Spleen (tissue), 7 donors: ENCODE data around the gene ZC2HC1C.

ENCODE experiments used
- POLR2A ChIP-seq, 3 donors: fragments of 450-650 bp; IDR thresholded peaks; one replicate each; pipeline ENCODE4 v1.5.1; 2017; ENCODE audit warnings: antibody characterized with exemption in 3 of 3, mild to moderate bottlenecking in 1 of 3
- TF ChIP-seq, protein P1 (sequence below), 11 experiments: fragments of 200-600 bp in 7 of 11; fragments of 450-650 bp in 4 of 11; sonication (generic) in 4 of 11; IDR thresholded peaks in 8 of 11; conservative IDR thresholded peaks in 3 of 11; 1 replicate in 7 of 11; 2 replicates in 4 of 11; pipeline versions ENCODE4 v1.4.0 to v1.8.0; 2016 to 2021; ENCODE audit warnings: antibody characterized with exemption in 11 of 11, inconsistent platforms in 4 of 11, mild to moderate bottlenecking in 1 of 11
- donor health status: DM: no; HTN: no; CAD: no; lungs with moderate emphysema.
- donor health status: DM: no; HTN: no; CAD: no.
- donor health status: DM: no; HTN: no; CAD: no.

GRCh38 chr14:75049136-75049535, 20.3 kb upstream of the ZC2HC1C start:
- TF ChIP-seq, protein P1, sequence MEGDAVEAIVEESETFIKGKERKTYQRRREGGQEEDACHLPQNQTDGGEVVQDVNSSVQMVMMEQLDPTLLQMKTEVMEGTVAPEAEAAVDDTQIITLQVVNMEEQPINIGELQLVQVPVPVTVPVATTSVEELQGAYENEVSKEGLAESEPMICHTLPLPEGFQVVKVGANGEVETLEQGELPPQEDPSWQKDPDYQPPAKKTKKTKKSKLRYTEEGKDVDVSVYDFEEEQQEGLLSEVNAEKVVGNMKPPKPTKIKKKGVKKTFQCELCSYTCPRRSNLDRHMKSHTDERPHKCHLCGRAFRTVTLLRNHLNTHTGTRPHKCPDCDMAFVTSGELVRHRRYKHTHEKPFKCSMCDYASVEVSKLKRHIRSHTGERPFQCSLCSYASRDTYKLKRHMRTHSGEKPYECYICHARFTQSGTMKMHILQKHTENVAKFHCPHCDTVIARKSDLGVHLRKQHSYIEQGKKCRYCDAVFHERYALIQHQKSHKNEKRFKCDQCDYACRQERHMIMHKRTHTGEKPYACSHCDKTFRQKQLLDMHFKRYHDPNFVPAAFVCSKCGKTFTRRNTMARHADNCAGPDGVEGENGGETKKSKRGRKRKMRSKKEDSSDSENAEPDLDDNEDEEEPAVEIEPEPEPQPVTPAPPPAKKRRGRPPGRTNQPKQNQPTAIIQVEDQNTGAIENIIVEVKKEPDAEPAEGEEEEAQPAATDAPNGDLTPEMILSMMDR (IDR thresholded peaks at IDR 0.05 in 8 of 11, conservative IDR thresholded peaks at IDR 0.05 in 3 of 11) = no peak
- no peak for TF ChIP-seq POLR2A (IDR thresholded peaks at IDR 0.05)
